DMS 273 treated with DMSO at 0.1 percent for 48 hours (cell line): ENCODE results near the gene S1PR4.
"Not testable (repeated sequence)": the region's sequence is repeated elsewhere in the genome, so short reads cannot be mapped to it uniquely, and the experiment has no call there.

ENCODE experiments used
- DNase-seq: peaks from one replicate; lab custom pipeline; 2025; lab: John Stamatoyannopoulos, UW

Gene S1PR4

GRCh38 chr19:3152419-3152780, 26.2 kb upstream of the S1PR4 start:
- no peak for DNase-seq

GRCh38 chr19:3153286-3154230, 25.0 kb upstream of the S1PR4 start:
- DNase-seq = no peak

- DNase-seq = not testable (repeated sequence)
Measured at GRCh38 chr19:3154447-3154846, 24.1 kb upstream of the S1PR4 start.

GRCh38 chr19:3154957-3155736, 23.4 kb upstream of the S1PR4 start:
- DNase-seq = peak; percentile 69

- DNase-seq = no peak
Measured at GRCh38 chr19:3157096-3157845, 21.3 kb upstream of the S1PR4 start.

GRCh38 chr19:3159565-3159964, 19.0 kb upstream of the S1PR4 start:
- no peak for DNase-seq

GRCh38 chr19:3160219-3160618, 18.4 kb upstream of the S1PR4 start:
- no peak for DNase-seq

GRCh38 chr19:3161453-3161852, 17.1 kb upstream of the S1PR4 start:
- DNase-seq = no peak

GRCh38 chr19:3162418-3163229, 15.9 kb upstream of the S1PR4 start:
- DNase-seq = no peak

- peak; percentile 44 for DNase-seq
Measured at GRCh38 chr19:3163230-3163886, 15.2 kb upstream of the S1PR4 start.

- DNase-seq = no peak
Measured at GRCh38 chr19:3163943-3164342, 14.6 kb upstream of the S1PR4 start.

- DNase-seq = no peak
Measured at GRCh38 chr19:3167533-3168272, 10.9 kb upstream of the S1PR4 start.

GRCh38 chr19:3171894-3172672, 6.5 kb upstream of the S1PR4 start:
- no peak for DNase-seq

- not testable (repeated sequence) for DNase-seq
Measured at GRCh38 chr19:3172673-3173000, 5.9 kb upstream of the S1PR4 start.

- DNase-seq = no peak
Measured at GRCh38 chr19:3175781-3176714, 2.5 kb upstream of the S1PR4 start.

GRCh38 chr19:3176715-3177501, 1.7 kb upstream of the S1PR4 start:
- no peak for DNase-seq

- no peak for DNase-seq
Measured at GRCh38 chr19:3178973-3179738, 587 bp downstream of the S1PR4 start.
